Calu3 (cell line): ENCODE data around the gene ZNF436. TPM values are rescaled to one million over a fixed set of nuclear protein-coding genes. Genes with fewer than 3 reads are reported as not detected.

Experiments used
- BruUV-seq: library from RNA; stranded (reverse); fragments of 400-500 nt; replicated peaks from 2 replicates; lab custom pipeline; 2021; lab: Mats Ljungman, UMichigan
- CTCF ChIA-PET: fragments of 300-600 bp; sonication (Branson Sonifier 250); formaldehyde crosslinking; loops from one replicate; lab custom pipeline; 2022; ENCODE audit warnings: antibody characterized with exemption; lab: Charles Lee
- DNase-seq: peaks from one replicate; pipeline ENCODE4 v3.0.0; 2022
- H3K27ac Mint-ChIP-seq: one replicate; pipeline ENCODE4 v1.8.0; 2022; ENCODE audit warnings: mixed read lengths; ENCODE audit not compliant: unreplicated experiment
- H3K27me3 Mint-ChIP-seq: one replicate; pipeline ENCODE4 v1.8.0; 2022; ENCODE audit warnings: mixed read lengths; ENCODE audit not compliant: unreplicated experiment
- H3K36me3 Mint-ChIP-seq: one replicate; pipeline ENCODE4 v1.8.0; 2022; ENCODE audit warnings: mild to moderate bottlenecking, moderate library complexity, mixed read lengths; ENCODE audit not compliant: insufficient read depth, unreplicated experiment
- H3K4me1 Mint-ChIP-seq: one replicate; pipeline ENCODE4 v1.8.0; 2022; ENCODE audit warnings: mild to moderate bottlenecking, low read depth, mixed read lengths; ENCODE audit not compliant: unreplicated experiment
- H3K4me3 Mint-ChIP-seq: one replicate; pipeline ENCODE4 v1.8.0; 2022; ENCODE audit warnings: mild to moderate bottlenecking, low read depth, moderate library complexity, mixed read lengths; ENCODE audit not compliant: unreplicated experiment
- H3K9me3 Mint-ChIP-seq: one replicate; pipeline ENCODE4 v1.8.0; 2022; ENCODE audit warnings: low read depth, mixed read lengths; ENCODE audit not compliant: unreplicated experiment
- CTCF ChIP-seq: fragments of 200-600 bp; IDR thresholded peaks from one replicate; pipeline ENCODE4 v1.8.0; 2022; ENCODE audit warnings: antibody characterized with exemption; ENCODE audit not compliant: unreplicated experiment
- intact Hi-C: fragments of 100-400 bp; cut with micrococcal nuclease; formaldehyde crosslinking; loops from one replicate; pipeline ENCODE4 v1.10.0; 2022; ENCODE audit not compliant: unreplicated experiment
- total RNA-seq: library from RNA; stranded (reverse); gene quantifications from 2 replicates; pipeline ENCODE4 v1.2.3, GENCODE V29; 2022

ZNF436 gene
- total RNA-seq, 1 experiment from 2014 or later, result 5.8 TPM

- H3K27me3 Mint-ChIP-seq, result no peaks in the 10 kb centered on the region
- peaks cover 2% of the 10 kb centered on the region for H3K9me3 Mint-ChIP-seq
- H3K4me1 Mint-ChIP-seq, result no peaks in the 10 kb centered on the region
- H3K36me3 Mint-ChIP-seq, result peaks cover 4% of the 10 kb centered on the region
- TF ChIP-seq CTCF, result no peak
- H3K4me3 Mint-ChIP-seq, result no peak overlapping the region
- CTCF ChIA-PET, result interaction anchor here (1.1 kb wide), 1 partner anchor 47 kb away, joined by 3 read pairs; no protein-coding TSS in a partner anchor
- no peak for DNase-seq
- no TSS peak for BruUV-seq
- H3K27ac Mint-ChIP-seq, result no peak overlapping the region
- intact Hi-C loops, result no loop called here
These were observed 13.0 kb downstream of the ZNF436 start for GRCh38 chr1:23356471-23357137.

GRCh38 chr1:23354245-23354644 lies 15.4 kb downstream of the ZNF436 start:
- TF ChIP-seq CTCF, result no peak
- intact Hi-C loops, result no loop called here
- Mint-ChIP-seq H3K4me3 (no peak overlapping the region), H3K9me3 (no peaks in the 10 kb centered on the region), H3K27ac (no peak overlapping the region), H3K27me3 (no peaks in the 10 kb centered on the region), H3K4me1 (no peaks in the 10 kb centered on the region), H3K36me3 (no peaks in the 10 kb centered on the region)
- no TSS peak for BruUV-seq
- DNase-seq, result no peak
- CTCF ChIA-PET, result no interaction called here

GRCh38 chr1:23352096-23352695 lies 17.4 kb downstream of the ZNF436 start:
- no peak for DNase-seq
- TF ChIP-seq CTCF, result no peak
- no peak overlapping the region for H3K4me3 Mint-ChIP-seq
- no peak overlapping the region for H3K27ac Mint-ChIP-seq
- intact Hi-C loops, result no loop called here
- no TSS peak for BruUV-seq
- CTCF ChIA-PET, result no interaction called here
- no peaks in the 10 kb centered on the region for H3K9me3 Mint-ChIP-seq
- no peaks in the 10 kb centered on the region for H3K27me3 Mint-ChIP-seq
- H3K4me1 Mint-ChIP-seq, result no peaks in the 10 kb centered on the region
- H3K36me3 Mint-ChIP-seq, result no peaks in the 10 kb centered on the region

- Mint-ChIP-seq H3K27ac (no peak overlapping the region), H3K36me3 (peaks cover 35% of the 10 kb centered on the region), H3K4me3 (no peak overlapping the region), H3K27me3 (no peaks in the 10 kb centered on the region), H3K4me1 (no peaks in the 10 kb centered on the region), H3K9me3 (no peaks in the 10 kb centered on the region)
- CTCF ChIA-PET, result no interaction called here
- DNase-seq, result no peak
- intact Hi-C loops, result no loop called here
- TF ChIP-seq CTCF, result no peak
- BruUV-seq, result no TSS peak
These were observed 23.7 kb downstream of the ZNF436 start for GRCh38 chr1:23345920-23346319.
